ENCODE measurements around the gene TSSC4.

TSSC4 gene

DNA sequence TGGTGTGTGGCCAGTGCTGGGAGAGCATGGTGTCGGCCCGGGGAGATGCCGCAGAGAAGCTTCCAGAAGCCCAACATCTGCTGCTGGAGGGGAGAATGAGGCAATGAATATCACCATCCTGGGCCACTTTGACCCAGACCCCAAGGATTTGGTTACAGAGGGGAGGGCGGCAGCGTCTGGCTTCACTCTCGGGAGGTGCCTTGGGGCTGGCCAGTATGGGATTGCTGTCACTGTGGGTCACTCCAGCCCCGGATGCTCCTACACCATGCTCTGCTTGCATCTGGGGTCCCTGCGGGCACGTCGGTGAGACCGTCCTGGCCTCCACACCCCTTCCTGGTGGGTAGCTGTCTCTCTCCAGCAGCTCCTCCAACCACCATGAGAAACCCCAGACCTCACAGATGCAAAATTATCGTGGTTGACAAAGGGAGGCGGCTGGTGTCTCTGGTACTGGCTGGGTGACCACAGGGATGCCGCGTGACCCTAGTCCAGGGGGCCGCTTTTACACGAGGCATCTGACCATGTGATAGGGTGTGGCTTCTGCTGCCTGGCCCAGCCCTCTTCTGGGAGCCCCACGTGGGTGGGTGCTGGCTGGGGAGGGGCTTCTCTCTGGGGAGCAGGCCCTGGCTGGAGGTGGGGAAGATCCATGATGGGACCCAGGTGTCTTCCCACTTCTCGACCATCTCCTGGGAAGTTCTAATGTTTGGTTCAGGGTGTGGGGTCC, 49.9 kb downstream of the TSSC4 start:
- no peak for DNase-seq

DNA sequence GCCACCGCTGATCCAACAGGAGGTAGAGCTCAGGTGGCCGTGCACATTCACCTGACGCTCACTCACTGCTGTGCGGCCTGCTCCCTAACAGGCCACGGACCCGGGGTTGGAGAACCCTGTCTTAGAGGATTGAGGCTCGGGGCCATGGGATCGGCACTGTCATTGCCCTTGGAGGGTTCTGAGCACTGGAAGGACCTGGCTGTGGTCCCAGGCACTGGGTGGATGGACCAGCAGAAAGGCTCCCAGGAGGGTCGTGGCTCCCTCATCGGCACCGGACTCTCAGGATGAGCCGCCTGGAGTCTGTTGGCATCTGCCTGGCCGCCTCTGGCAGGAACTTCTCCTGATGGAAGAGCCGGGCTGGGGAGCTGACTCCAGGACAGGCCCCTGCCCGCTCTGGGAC, 50.8 kb downstream of the TSSC4 start:
- no peak for DNase-seq

DNA sequence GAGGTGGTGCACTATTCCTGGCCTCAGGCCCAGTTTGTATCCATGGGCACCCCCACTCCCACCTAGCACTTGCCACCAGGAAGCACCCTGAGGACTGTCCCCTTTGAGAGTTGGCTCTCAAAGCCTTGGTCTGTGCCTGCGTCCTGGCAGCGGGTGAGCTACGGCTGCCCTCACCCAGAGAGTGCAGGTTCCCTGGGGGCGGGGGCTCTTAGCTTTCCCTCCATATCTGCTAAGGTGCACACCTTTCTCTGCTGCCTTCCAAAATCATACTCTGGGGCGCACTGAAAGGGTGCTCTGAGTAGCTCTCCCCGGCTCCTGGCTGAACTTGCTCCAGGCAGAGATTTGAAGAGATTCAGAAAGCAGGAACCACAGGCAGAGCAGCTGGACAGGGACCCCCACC, 51.4 kb downstream of the TSSC4 start:
- DNase-seq, result no peak

DNA sequence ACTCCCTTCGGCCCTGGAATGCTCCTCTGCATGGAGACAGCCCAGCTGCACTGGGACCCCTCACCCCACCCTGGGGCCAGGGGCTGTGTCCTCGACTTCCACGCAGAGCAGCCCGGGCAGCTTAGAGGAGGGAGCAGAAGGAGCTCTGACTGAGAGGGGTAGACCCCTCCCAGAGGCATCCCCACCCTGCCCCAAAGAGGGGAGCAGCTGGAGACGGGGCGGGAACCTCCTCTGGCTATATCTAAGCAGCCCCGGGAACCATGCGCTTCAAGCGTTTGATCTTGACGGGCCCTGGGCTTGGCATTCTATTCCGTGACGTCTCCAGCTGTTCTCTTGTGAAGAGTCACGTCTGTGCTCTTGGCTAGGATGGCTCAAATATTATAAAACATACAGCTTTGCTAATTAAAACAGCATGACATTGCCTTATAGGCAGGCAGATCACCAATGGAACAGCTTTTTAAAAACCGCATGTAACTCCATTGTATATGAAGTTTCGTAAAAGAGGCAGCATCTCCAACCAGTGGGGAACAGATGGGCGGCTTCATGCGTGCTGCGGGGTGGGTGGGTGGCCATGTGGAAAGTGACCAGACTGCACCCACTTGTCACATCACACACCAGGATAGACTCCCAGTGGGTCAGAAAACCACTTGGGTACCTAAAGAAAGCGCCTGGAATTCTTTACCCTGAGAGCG, 51.9 kb downstream of the TSSC4 start:
- DNase-seq, result no peak

DNA sequence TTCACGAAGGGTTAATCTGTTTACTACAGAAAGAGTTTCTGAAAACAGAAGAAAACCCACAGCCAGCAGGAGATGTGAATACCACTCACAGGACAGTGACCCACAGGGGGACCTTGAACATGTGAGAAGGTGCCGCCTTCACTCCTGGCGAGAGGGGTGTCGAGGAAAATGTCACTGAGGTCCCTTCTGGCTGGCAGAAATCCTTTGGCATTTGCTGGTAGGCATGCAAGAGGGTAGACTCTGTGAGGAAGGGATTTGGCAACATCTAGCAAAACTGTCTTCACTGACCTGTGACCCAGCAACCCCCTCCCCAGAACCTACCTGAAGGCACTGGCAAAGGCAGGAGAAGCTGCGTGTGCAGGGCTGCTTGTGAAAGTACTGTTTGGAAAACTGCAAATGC, 52.9 kb downstream of the TSSC4 start:
- DNase-seq, result no peak
